Head of caudate nucleus (tissue), 42 donors: Measurements from ENCODE around the gene WDR90.

Experiments used
- DNase-seq, 42 donors: peaks; one replicate each; pipeline versions ENCODE4 v3.0.0 to v3.0.0-alpha.2; 2020 to 2021; ENCODE audit warnings: mixed read lengths in 7 of 42
- intact Hi-C: fragments of 100-400 bp; cut with DNase I; formaldehyde crosslinking; loops from one replicate; pipeline ENCODE4 v1.15.0; 2022

Gene WDR90

GRCh38 chr16:694187-694862, 45.2 kb downstream of the WDR90 start:
- no peak for DNase-seq
- intact Hi-C loops: no loop called here

- no peak for DNase-seq
- intact Hi-C loops: no loop called here
Measured at GRCh38 chr16:694863-695354, 45.7 kb downstream of the WDR90 start.

- intact Hi-C loops: no loop called here
Measured at GRCh38 chr16:695355-696089, 46.4 kb downstream of the WDR90 start.

GRCh38 chr16:698911-699671, 49.9 kb downstream of the WDR90 start:
- DNase-seq: no peak
- intact Hi-C loops: no loop called here

More at GRCh38 chr16:695355-696089, 46.4 kb downstream of the WDR90 start:
- DNase-seq: peak in 11 of 42 donors; percentile 35 to 68 (median 49)

GRCh38 chr16:700684-701584, 51.8 kb downstream of the WDR90 start:
- peak in 33 of 42 donors; percentile 48 to 84 (median 66) for DNase-seq
- intact Hi-C loops: no loop called here

- intact Hi-C loops: no loop called here
- DNase-seq: no peak
Measured at GRCh38 chr16:702341-702740, 53.2 kb downstream of the WDR90 start.

GRCh38 chr16:703406-703805, 54.2 kb downstream of the WDR90 start:
- DNase-seq: peak in 41 of 42 donors; percentile 54 to 93 (median 79)
- intact Hi-C loops: no loop called here

- intact Hi-C loops: no loop called here
- no peak for DNase-seq
Measured at GRCh38 chr16:704047-704446, 54.9 kb downstream of the WDR90 start.

GRCh38 chr16:704552-705380, 55.6 kb downstream of the WDR90 start:
- intact Hi-C loops: no loop called here
- DNase-seq: no peak

GRCh38 chr16:705431-706188, 56.4 kb downstream of the WDR90 start, which contains the start of gene FBXL16:
FBXL16 (minus strand) TSS chr16:705801; CDS start chr16:697405, 8,396 bp downstream.
- intact Hi-C loops: no loop called here
- peak in 39 of 42 donors; percentile 52 to 89 (median 75) for DNase-seq

GRCh38 chr16:706189-707061, 57.3 kb downstream of the WDR90 start:
- intact Hi-C loops: no loop called here
- DNase-seq: peak in 13 of 42 donors; percentile 38 to 78 (median 59)

- intact Hi-C loops: no loop called here
- DNase-seq: peak in 1 of 42 donors; percentile 12
Measured at GRCh38 chr16:707062-707538, 57.9 kb downstream of the WDR90 start.

GRCh38 chr16:708019-708418, 58.9 kb downstream of the WDR90 start:
- intact Hi-C loops: no loop called here
- DNase-seq: no peak

GRCh38 chr16:708959-709358, 59.8 kb downstream of the WDR90 start:
- intact Hi-C loops: no loop called here

GRCh38 chr16:709566-710499, 60.7 kb downstream of the WDR90 start:
- intact Hi-C loops: loop anchor here (5.0 kb wide), 1 partner anchor 77 kb away; the partner anchor contains the start of genes CHTF18 and RPUSD1
- peak; percentile 82 to 97 (median 92) for DNase-seq

More at GRCh38 chr16:708959-709358, 59.8 kb downstream of the WDR90 start:
- DNase-seq: no peak
